ENCODE data around the gene LGALS12. TPM values are rescaled to one million over a fixed set of nuclear protein-coding genes. Genes with fewer than 3 reads are reported as not detected.

The LGALS12 gene
- total and polyA plus RNA-seq, 10 of the 15 experiments (the other 5 are each of a cell fraction or from before 2014, with no cell fraction given) = not detected

DNA sequence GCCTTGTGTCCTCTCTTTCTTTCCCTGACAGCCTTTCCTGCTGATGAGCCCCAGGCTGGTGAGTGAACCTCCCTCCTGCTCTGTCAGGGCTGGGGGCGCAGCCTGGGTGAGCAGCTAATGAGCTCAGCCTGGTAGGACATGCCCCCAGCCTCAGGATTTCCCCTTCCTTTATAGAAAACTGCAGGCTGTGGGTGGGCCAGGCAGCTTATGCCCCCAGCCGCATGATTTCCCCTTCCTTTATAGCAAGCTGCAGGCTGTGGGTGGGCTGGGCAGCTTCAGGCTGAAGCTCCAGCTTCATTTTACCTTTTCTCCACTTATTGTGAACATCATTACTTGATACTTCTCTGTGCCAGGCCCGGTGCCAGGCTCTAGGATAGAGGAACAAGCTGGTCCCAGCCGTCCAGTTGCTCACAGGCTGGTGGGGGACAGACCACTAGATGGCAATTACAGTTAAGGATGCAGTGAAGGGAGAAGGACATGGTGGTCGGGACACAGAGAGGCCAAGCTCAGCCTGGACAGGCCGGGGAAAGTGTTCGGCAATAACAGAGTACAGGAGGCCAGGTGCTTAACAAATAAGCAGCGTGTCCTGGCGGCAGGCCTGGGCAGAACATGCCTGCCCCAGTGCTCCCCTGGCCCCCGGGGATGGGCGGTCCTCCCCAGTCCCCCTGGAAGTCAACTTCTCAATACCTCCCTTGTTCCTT lies 5.3 kb downstream of the LGALS12 start:
- H3K36me3 ChIP-seq (ENCODE audit: control insufficient read depth in 2 of 2, insufficient read depth in 2 of 2, low read length in 1 of 2) = no peaks in the 10 kb centered on the region
- TF ChIP-seq ETV6 (conservative IDR thresholded peaks at IDR 0.05 in 1 of 2, IDR thresholded peaks at IDR 0.05 in 1 of 2; ENCODE audit: borderline replicate concordance in 1 of 2, low read depth in 1 of 2) (no peak), RAD21 (IDR thresholded peaks at IDR 0.05; ENCODE audit: insufficient read depth, low read depth, low read length) (no peak), RAD51 (IDR thresholded peaks at IDR 0.05) (no peak), TARDBP (IDR thresholded peaks at IDR 0.05; ENCODE audit: borderline replicate concordance) (no peak)
- no peak overlapping the region for H3K27ac ChIP-seq (ENCODE audit: control insufficient read depth, insufficient read depth)
- H3K9me3 ChIP-seq (replicated peaks; ENCODE audit: control insufficient read depth, insufficient read depth, low read length) = no peaks in the 10 kb centered on the region
- H3K27me3 ChIP-seq (replicated peaks in 1 of 2; ENCODE audit: control insufficient read depth in 2 of 2, insufficient read depth in 2 of 2, low read length in 1 of 2) = no peaks in the 10 kb centered on the region; a peak in 1 of 4 replicates
- no peak overlapping the region for H3K9ac ChIP-seq (ENCODE audit: control insufficient read depth, insufficient read depth, low read length)
- ATAC-seq (no peak), FAIRE-seq (no peak), DNase-seq (ENCODE audit: low read depth, low spot score) (no peak)
- H4K20me1 ChIP-seq (ENCODE audit: control insufficient read depth, insufficient read depth) = no peaks in the 10 kb centered on the region
- BruUV-seq (replicated peaks) = no TSS peak
- H3K4me2 ChIP-seq (ENCODE audit: control insufficient read depth, insufficient read depth) = no peak overlapping the region
- 50% methylated on average over 11 of the region's 11 CpGs for WGBS (ENCODE audit: insufficient coverage, insufficient replicate concordance, low lambda C conversion rate, missing lambda C conversion rate)
- H3K79me2 ChIP-seq (ENCODE audit: control insufficient read depth, insufficient read depth, low read length) = no peaks in the 10 kb centered on the region
- H2AFZ ChIP-seq (ENCODE audit: control insufficient read depth, low read depth, low read length) = no peak overlapping the region
- RAD21 ChIA-PET (ENCODE audit: unreplicated experiment) = interaction anchor here (2.0 kb wide), 1 partner anchor 125 kb away, joined by 7 read pairs; no protein-coding TSS in a partner anchor
- in situ Hi-C loops (cut with MboI) = no loop called here
- SMC1A ChIA-PET (ENCODE audit: uncharacterized antibody, unreplicated experiment) = interaction anchor here (1.7 kb wide), 1 partner anchor 31 kb away, joined by 6 read pairs; no protein-coding TSS in a partner anchor
- intact Hi-C loops (cut with micrococcal nuclease; ENCODE audit: unreplicated experiment) = no loop called here
- no peak overlapping the region for H3K4me3 ChIP-seq
- POLR2A ChIA-PET = no interaction called here
- 0 out of 2 replicates have a peak, but pooled peaks cover under 1% of the 10 kb centered on the region for H3K4me1 ChIP-seq (ENCODE audit: control insufficient read depth, insufficient read depth, low read length)
- CTCF ChIA-PET = interaction anchor here (1.0 to 1.3 kb wide), 2 partner anchors 33 to 128 kb away, joined by 3 to 4 read pairs; no protein-coding TSS in a partner anchor

DNA sequence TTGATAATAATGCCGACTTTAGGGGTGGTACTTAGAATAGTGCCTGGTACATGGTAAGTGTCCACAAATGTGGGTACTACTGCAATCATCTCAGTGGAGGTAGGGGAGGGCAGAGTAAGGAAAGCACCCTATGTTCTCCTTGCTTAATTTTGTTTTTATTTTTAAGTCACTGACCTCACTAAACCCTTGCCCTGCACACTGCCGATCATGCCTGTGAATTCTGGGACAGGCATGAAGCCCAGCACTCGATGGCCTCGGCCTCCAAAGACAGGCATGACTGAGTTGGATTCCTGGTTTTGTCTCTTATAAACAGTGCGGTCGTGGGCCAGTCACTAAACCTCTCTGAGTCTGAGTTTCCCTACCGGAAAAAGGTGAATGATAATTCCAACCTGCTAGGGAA lies 6.9 kb downstream of the LGALS12 start:
- CTCF ChIA-PET = interaction anchor here (2.4 kb wide), 1 partner anchor 34 kb away, joined by 8 read pairs; no protein-coding TSS in a partner anchor
- no peak for FAIRE-seq
- H3K36me3 ChIP-seq (ENCODE audit: control insufficient read depth in 2 of 2, insufficient read depth in 2 of 2, low read length in 1 of 2) = no peaks in the 10 kb centered on the region
- no peak for TF ChIP-seq ESRRA (IDR thresholded peaks at IDR 0.05; ENCODE audit: low read length)
- no peak for TF ChIP-seq SRF (IDR thresholded peaks at IDR 0.05; ENCODE audit: low read depth in 2 of 2, low read length in 2 of 2)
- no peak for TF ChIP-seq SUZ12 (IDR thresholded peaks at IDR 0.05; ENCODE audit: unreplicated experiment)
- no peak for TF ChIP-seq POLR2A (IDR thresholded peaks at IDR 0.05; ENCODE audit: low read depth, low read length)
- no peak for TF ChIP-seq CBFB (IDR thresholded peaks at IDR 0.05; ENCODE audit: low read depth)
- TF ChIP-seq, protein P1, sequence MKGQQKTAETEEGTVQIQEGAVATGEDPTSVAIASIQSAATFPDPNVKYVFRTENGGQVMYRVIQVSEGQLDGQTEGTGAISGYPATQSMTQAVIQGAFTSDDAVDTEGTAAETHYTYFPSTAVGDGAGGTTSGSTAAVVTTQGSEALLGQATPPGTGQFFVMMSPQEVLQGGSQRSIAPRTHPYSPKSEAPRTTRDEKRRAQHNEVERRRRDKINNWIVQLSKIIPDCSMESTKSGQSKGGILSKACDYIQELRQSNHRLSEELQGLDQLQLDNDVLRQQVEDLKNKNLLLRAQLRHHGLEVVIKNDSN (IDR thresholded peaks at IDR 0.05; ENCODE audit: borderline replicate concordance, extremely low read length, insufficient read depth, low read depth, low read length) = no peak
- TF ChIP-seq MTA2 (IDR thresholded peaks at IDR 0.05; ENCODE audit: low read depth) = no peak
- no peak for TF ChIP-seq SMARCA5 (IDR thresholded peaks at IDR 0.05)
- TF ChIP-seq, protein P2, sequence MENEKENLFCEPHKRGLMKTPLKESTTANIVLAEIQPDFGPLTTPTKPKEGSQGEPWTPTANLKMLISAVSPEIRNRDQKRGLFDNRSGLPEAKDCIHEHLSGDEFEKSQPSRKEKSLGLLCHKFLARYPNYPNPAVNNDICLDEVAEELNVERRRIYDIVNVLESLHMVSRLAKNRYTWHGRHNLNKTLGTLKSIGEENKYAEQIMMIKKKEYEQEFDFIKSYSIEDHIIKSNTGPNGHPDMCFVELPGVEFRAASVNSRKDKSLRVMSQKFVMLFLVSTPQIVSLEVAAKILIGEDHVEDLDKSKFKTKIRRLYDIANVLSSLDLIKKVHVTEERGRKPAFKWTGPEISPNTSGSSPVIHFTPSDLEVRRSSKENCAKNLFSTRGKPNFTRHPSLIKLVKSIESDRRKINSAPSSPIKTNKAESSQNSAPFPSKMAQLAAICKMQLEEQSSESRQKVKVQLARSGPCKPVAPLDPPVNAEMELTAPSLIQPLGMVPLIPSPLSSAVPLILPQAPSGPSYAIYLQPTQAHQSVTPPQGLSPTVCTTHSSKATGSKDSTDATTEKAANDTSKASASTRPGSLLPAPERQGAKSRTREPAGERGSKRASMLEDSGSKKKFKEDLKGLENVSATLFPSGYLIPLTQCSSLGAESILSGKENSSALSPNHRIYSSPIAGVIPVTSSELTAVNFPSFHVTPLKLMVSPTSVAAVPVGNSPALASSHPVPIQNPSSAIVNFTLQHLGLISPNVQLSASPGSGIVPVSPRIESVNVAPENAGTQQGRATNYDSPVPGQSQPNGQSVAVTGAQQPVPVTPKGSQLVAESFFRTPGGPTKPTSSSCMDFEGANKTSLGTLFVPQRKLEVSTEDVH (IDR thresholded peaks at IDR 0.05; ENCODE audit: low read depth, partially characterized antibody) = no peak
- TF ChIP-seq POU2F2 (IDR thresholded peaks at IDR 0.05; ENCODE audit: borderline replicate concordance, low read depth, low read length) = no peak
- TF ChIP-seq RUNX3 (IDR thresholded peaks at IDR 0.05; ENCODE audit: low read length) = no peak

More for the DNA sequence above, 6.9 kb downstream of the LGALS12 start:
- Histone ChIP-seq H4K20me1 (ENCODE audit: control insufficient read depth, insufficient read depth) (no peaks in the 10 kb centered on the region), H3K4me2 (ENCODE audit: control insufficient read depth, insufficient read depth) (no peak overlapping the region), H3K79me2 (ENCODE audit: control insufficient read depth, insufficient read depth, low read length) (no peaks in the 10 kb centered on the region), H3K4me1 (ENCODE audit: control insufficient read depth, insufficient read depth, low read length) (no peaks in the 10 kb centered on the region), H3K9me3 (replicated peaks; ENCODE audit: control insufficient read depth, insufficient read depth, low read length) (no peaks in the 10 kb centered on the region), H3K27me3 (replicated peaks in 1 of 2; ENCODE audit: control insufficient read depth in 2 of 2, insufficient read depth in 2 of 2, low read length in 1 of 2) (no peaks in the 10 kb centered on the region; a peak in 1 of 4 replicates), H3K9ac (ENCODE audit: control insufficient read depth, insufficient read depth, low read length) (no peak overlapping the region), H2AFZ (ENCODE audit: control insufficient read depth, low read depth, low read length) (no peak overlapping the region), H3K4me3 (no peak overlapping the region), H3K27ac (ENCODE audit: control insufficient read depth, insufficient read depth) (no peak overlapping the region)
- no peak for DNase-seq (ENCODE audit: low read depth, low spot score)
- in situ Hi-C loops (cut with MboI) = no loop called here
- no peak for ATAC-seq
- SMC1A ChIA-PET (ENCODE audit: uncharacterized antibody, unreplicated experiment) = no interaction called here
- POLR2A ChIA-PET = no interaction called here
- RAD21 ChIA-PET (ENCODE audit: unreplicated experiment) = no interaction called here
- BruUV-seq (replicated peaks) = no TSS peak
- 43% methylated on average over 7 of the region's 7 CpGs for WGBS (ENCODE audit: insufficient coverage, insufficient replicate concordance, low lambda C conversion rate, missing lambda C conversion rate)
- intact Hi-C loops (cut with micrococcal nuclease; ENCODE audit: unreplicated experiment) = no loop called here

All from GM12878 (cell line).